ENCODE results near the gene DSE.
A peak's percentile ranks its signal among the peaks of the same experiment; 100 is the strongest.

DSE gene

GRCh38 chr6:116408491-116408890 lies 37.7 kb downstream of the DSE start:
- Histone ChIP-seq H3K36me3 (ENCODE audit: insufficient read depth, low read length) (no peaks in the 10 kb centered on the region), H3K4me1 (ENCODE audit: control insufficient read depth, insufficient read depth, low read length, unreplicated experiment) (peaks cover 57% of the 10 kb centered on the region), H3K27me3 (ENCODE audit: insufficient read depth, low read length) (no peaks in the 10 kb centered on the region), H2AFZ (ENCODE audit: low read length, unreplicated experiment) (no peak overlapping the region), H3K4me3 (ENCODE audit: low read depth, low read length) (no peak overlapping the region), H3K27ac (ENCODE audit: low read depth, low read length) (no peak overlapping the region), H3K79me2 (ENCODE audit: control insufficient read depth, insufficient read depth, low read length, unreplicated experiment) (peaks cover 47% of the 10 kb centered on the region)

- Histone ChIP-seq H3K4me3 (ENCODE audit: low read depth, low read length) (no peak overlapping the region), H3K27ac (ENCODE audit: low read depth, low read length) (no peak overlapping the region), H3K4me1 (ENCODE audit: control insufficient read depth, insufficient read depth, low read length, unreplicated experiment) (peaks cover 45% of the 10 kb centered on the region), H3K27me3 (ENCODE audit: insufficient read depth, low read length) (no peaks in the 10 kb centered on the region), H2AFZ (ENCODE audit: low read length, unreplicated experiment) (no peak overlapping the region), H3K79me2 (ENCODE audit: control insufficient read depth, insufficient read depth, low read length, unreplicated experiment) (peaks cover 42% of the 10 kb centered on the region), H3K36me3 (ENCODE audit: insufficient read depth, low read length) (no peaks in the 10 kb centered on the region)
Measured at GRCh38 chr6:116409756-116410155, 39.0 kb downstream of the DSE start.

DNA sequence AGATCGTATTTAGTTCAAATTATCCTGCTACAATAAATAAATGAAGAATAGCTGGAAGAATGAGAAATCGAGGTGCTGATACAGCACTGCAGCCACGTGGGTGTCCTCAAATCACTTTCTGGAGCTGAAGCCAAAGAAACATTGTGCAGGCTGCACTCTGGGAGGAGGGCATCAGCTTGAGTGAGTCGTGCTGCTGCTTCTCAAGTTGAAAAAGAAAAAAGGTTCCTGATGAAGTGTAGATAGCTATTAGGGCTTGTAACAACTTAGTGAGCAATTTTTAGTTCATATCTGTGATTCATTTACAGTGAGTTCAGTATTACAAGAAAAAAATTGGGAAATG lies 40.5 kb downstream of the DSE start:
- H3K36me3 ChIP-seq (ENCODE audit: insufficient read depth, low read length) = no peaks in the 10 kb centered on the region
- H3K4me1 ChIP-seq (ENCODE audit: control insufficient read depth, insufficient read depth, low read length, unreplicated experiment) = peaks cover 33% of the 10 kb centered on the region
- no peaks in the 10 kb centered on the region for H3K27me3 ChIP-seq (ENCODE audit: insufficient read depth, low read length)
- H3K79me2 ChIP-seq (ENCODE audit: control insufficient read depth, insufficient read depth, low read length, unreplicated experiment) = peaks cover 42% of the 10 kb centered on the region
- H3K27ac ChIP-seq (ENCODE audit: low read depth, low read length) = peak overlapping the region; percentile 36
- H3K4me3 ChIP-seq (ENCODE audit: low read depth, low read length) = 0 out of 2 replicates have a peak overlapping the region, but pooled peaks have one; percentile 13
- no peak overlapping the region for H2AFZ ChIP-seq (ENCODE audit: low read length, unreplicated experiment)

- Histone ChIP-seq H3K4me3 (ENCODE audit: low read depth, low read length) (no peak overlapping the region), H3K79me2 (ENCODE audit: control insufficient read depth, insufficient read depth, low read length, unreplicated experiment) (peaks cover 31% of the 10 kb centered on the region), H3K36me3 (ENCODE audit: insufficient read depth, low read length) (no peaks in the 10 kb centered on the region), H3K4me1 (ENCODE audit: control insufficient read depth, insufficient read depth, low read length, unreplicated experiment) (peaks cover 22% of the 10 kb centered on the region), H3K27me3 (ENCODE audit: insufficient read depth, low read length) (no peaks in the 10 kb centered on the region), H3K27ac (ENCODE audit: low read depth, low read length) (peak overlapping the region; percentile 36), H2AFZ (ENCODE audit: low read length, unreplicated experiment) (no peak overlapping the region)
Measured at GRCh38 chr6:116412270-116412669, 41.5 kb downstream of the DSE start.

- Histone ChIP-seq H3K27me3 (ENCODE audit: insufficient read depth, low read length) (no peaks in the 10 kb centered on the region), H3K27ac (ENCODE audit: low read depth, low read length) (no peak overlapping the region), H3K36me3 (ENCODE audit: insufficient read depth, low read length) (no peaks in the 10 kb centered on the region), H3K4me1 (ENCODE audit: control insufficient read depth, insufficient read depth, low read length, unreplicated experiment) (peaks cover 22% of the 10 kb centered on the region), H3K4me3 (ENCODE audit: low read depth, low read length) (no peak overlapping the region), H2AFZ (ENCODE audit: low read length, unreplicated experiment) (no peak overlapping the region), H3K79me2 (ENCODE audit: control insufficient read depth, insufficient read depth, low read length, unreplicated experiment) (peaks cover 27% of the 10 kb centered on the region)
Measured at GRCh38 chr6:116413357-116413756, 42.6 kb downstream of the DSE start.

GRCh38 chr6:116417661-116418060 lies 46.9 kb downstream of the DSE start:
- Histone ChIP-seq H3K27ac (ENCODE audit: low read depth, low read length) (no peak overlapping the region), H3K4me1 (ENCODE audit: control insufficient read depth, insufficient read depth, low read length, unreplicated experiment) (peaks cover 11% of the 10 kb centered on the region), H3K27me3 (ENCODE audit: insufficient read depth, low read length) (no peaks in the 10 kb centered on the region), H3K79me2 (ENCODE audit: control insufficient read depth, insufficient read depth, low read length, unreplicated experiment) (peaks cover 25% of the 10 kb centered on the region), H2AFZ (ENCODE audit: low read length, unreplicated experiment) (no peak overlapping the region), H3K4me3 (ENCODE audit: low read depth, low read length) (no peak overlapping the region), H3K36me3 (ENCODE audit: insufficient read depth, low read length) (no peaks in the 10 kb centered on the region)

DNA sequence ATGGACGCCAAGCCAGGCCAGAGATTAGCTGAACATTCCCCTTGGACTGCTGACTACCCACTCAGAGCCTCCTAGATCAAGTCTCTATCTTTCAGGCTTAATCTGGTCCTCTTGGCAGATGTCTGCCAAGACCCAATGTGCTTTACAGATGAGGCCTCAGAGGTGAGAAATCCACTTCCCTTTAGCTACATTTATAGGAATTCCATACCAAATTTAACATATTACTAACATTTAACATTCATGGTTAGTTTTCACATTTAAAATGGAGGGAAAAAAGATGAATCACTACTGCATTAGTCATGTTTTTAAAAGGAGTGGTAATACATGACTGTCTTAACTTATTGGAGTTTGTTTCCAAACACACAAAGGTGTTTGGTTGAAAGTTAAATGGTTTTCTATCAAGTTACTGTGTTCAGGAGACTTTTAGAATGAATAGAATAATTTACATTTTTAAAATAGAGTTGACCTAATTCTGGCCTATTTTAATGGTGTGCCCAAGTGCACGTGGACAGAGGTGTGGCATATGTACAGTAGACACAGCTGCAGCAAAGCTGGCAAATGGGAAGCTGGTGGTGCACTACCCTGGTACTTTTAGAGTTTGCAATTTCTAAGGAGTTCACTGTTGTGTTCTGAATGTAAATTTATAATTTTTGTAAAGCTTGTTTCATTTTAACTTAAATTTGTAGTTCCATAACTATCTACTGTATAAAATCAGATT lies 48.5 kb downstream of the DSE start:
- peak overlapping the region; percentile 70 for H3K27ac ChIP-seq (ENCODE audit: low read depth, low read length)
- no peaks in the 10 kb centered on the region for H3K27me3 ChIP-seq (ENCODE audit: insufficient read depth, low read length)
- no peaks in the 10 kb centered on the region for H3K36me3 ChIP-seq (ENCODE audit: insufficient read depth, low read length)
- peaks cover 27% of the 10 kb centered on the region for H3K79me2 ChIP-seq (ENCODE audit: control insufficient read depth, insufficient read depth, low read length, unreplicated experiment)
- H3K4me1 ChIP-seq (ENCODE audit: control insufficient read depth, insufficient read depth, low read length, unreplicated experiment) = peaks cover 18% of the 10 kb centered on the region
- no peak overlapping the region for H3K4me3 ChIP-seq (ENCODE audit: low read depth, low read length)
- H2AFZ ChIP-seq (ENCODE audit: low read length, unreplicated experiment) = no peak overlapping the region

DNA sequence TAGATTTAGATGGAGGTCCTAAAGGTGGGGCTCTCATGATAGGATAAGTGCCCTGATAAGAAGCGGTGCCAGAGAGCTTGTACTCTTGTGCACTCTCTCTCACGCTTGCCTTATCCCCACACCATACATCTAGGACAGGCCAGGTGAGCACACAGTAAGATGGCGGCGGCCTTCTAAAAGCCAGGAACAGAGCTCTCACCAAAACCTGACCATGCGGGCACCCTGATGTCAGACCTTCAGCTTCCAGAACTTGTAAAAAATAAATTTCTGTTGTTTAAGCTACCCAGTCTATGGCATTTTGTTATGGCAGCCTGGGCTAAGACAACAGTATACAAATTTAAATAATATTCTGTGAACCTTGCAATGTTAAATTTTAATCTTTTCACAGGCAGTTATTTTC lies 49.6 kb downstream of the DSE start:
- Histone ChIP-seq H2AFZ (ENCODE audit: low read length, unreplicated experiment) (no peak overlapping the region), H3K27ac (ENCODE audit: low read depth, low read length) (no peak overlapping the region), H3K79me2 (ENCODE audit: control insufficient read depth, insufficient read depth, low read length, unreplicated experiment) (peaks cover 30% of the 10 kb centered on the region), H3K4me1 (ENCODE audit: control insufficient read depth, insufficient read depth, low read length, unreplicated experiment) (peaks cover 21% of the 10 kb centered on the region), H3K36me3 (ENCODE audit: insufficient read depth, low read length) (no peaks in the 10 kb centered on the region), H3K4me3 (ENCODE audit: low read depth, low read length) (no peak overlapping the region), H3K27me3 (ENCODE audit: insufficient read depth, low read length) (no peaks in the 10 kb centered on the region)

DNA sequence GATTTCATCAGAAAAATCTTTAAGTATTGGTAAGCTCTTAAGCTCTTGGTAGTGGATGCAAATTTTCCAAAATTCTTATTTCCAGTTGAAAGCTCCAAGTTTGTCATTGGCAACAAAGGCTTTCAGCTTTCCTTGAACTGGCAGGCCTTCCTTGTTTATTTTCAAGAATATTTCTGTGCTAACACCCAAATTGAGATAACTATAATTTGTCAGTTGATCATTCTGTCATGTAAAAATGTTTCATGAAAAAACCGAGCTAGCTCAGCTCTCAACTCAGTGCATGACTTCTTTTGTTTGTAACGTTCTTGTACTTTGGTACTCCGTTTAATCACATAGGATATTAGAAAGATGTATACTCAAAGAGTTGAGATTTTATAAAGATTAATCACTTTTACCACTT lies 51.5 kb downstream of the DSE start:
- Histone ChIP-seq H3K27ac (ENCODE audit: low read depth, low read length) (no peak overlapping the region), H3K4me1 (ENCODE audit: control insufficient read depth, insufficient read depth, low read length, unreplicated experiment) (peaks cover 21% of the 10 kb centered on the region), H3K4me3 (ENCODE audit: low read depth, low read length) (no peak overlapping the region), H3K36me3 (ENCODE audit: insufficient read depth, low read length) (peaks cover 7% of the 10 kb centered on the region), H3K27me3 (ENCODE audit: insufficient read depth, low read length) (no peaks in the 10 kb centered on the region), H3K79me2 (ENCODE audit: control insufficient read depth, insufficient read depth, low read length, unreplicated experiment) (peaks cover 29% of the 10 kb centered on the region), H2AFZ (ENCODE audit: low read length, unreplicated experiment) (no peak overlapping the region)

DNA sequence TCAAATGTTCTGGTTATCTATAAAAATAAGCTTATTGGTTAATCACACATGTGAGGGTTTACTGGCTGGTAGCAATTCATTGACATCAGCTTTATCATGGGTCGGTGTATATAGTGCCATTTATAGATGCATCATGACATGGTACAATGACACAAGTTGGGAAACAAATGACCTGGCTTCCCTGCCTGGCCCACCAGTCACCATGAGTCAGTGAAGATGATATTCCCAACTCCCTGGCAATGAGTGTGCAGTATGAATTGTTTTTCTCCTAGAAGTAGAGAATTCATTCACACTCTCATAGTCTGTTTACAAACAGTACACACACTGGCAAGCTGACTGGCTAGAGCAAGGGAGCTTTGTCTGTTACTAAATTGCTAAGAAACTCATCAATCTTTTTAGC lies 53.3 kb downstream of the DSE start:
- Histone ChIP-seq H3K36me3 (ENCODE audit: insufficient read depth, low read length) (peaks cover 12% of the 10 kb centered on the region), H3K79me2 (ENCODE audit: control insufficient read depth, insufficient read depth, low read length, unreplicated experiment) (peaks cover 22% of the 10 kb centered on the region), H2AFZ (ENCODE audit: low read length, unreplicated experiment) (no peak overlapping the region), H3K4me3 (ENCODE audit: low read depth, low read length) (no peak overlapping the region), H3K27me3 (ENCODE audit: insufficient read depth, low read length) (no peaks in the 10 kb centered on the region), H3K4me1 (ENCODE audit: control insufficient read depth, insufficient read depth, low read length, unreplicated experiment) (peaks cover 18% of the 10 kb centered on the region), H3K27ac (ENCODE audit: low read depth, low read length) (peak overlapping the region; percentile 63)

DNA sequence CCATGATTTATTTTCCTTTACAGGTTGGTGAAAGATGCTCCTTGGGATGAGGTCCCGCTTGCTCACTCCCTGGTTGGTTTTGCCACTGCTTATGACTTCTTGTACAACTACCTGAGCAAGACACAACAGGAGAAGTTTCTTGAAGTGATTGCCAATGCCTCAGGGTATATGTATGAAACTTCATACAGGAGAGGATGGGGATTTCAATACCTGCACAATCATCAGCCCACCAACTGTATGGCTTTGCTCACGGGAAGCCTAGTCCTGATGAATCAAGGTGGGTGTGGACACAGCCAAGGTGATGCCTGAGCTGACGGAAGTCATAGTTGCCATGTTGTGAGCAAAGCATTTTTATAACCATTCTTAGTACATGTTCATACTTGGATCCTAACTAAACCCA lies 55.8 kb downstream of the DSE start:
- Histone ChIP-seq H3K36me3 (ENCODE audit: insufficient read depth, low read length) (peaks cover 17% of the 10 kb centered on the region), H3K4me3 (ENCODE audit: low read depth, low read length) (no peak overlapping the region), H2AFZ (ENCODE audit: low read length, unreplicated experiment) (no peak overlapping the region), H3K27ac (ENCODE audit: low read depth, low read length) (no peak overlapping the region), H3K79me2 (ENCODE audit: control insufficient read depth, insufficient read depth, low read length, unreplicated experiment) (peaks cover 15% of the 10 kb centered on the region), H3K4me1 (ENCODE audit: control insufficient read depth, insufficient read depth, low read length, unreplicated experiment) (peaks cover 13% of the 10 kb centered on the region), H3K27me3 (ENCODE audit: insufficient read depth, low read length) (no peaks in the 10 kb centered on the region)

All from ACC112 (cell line).